WTC11 (cell line): Measurements from ENCODE around the gene PGBD5. TPM values are rescaled to one million over a fixed set of nuclear protein-coding genes. Genes with fewer than 3 reads are reported as not detected.

ENCODE experiments used
- ATAC-seq: fragments of 200-7000 bp; cut with Tn5 transposase; 2 replicates; pipeline ENCODE4 v1.10.0; 2021; ENCODE audit warnings: mild to moderate bottlenecking, moderate library complexity
- CTCF ChIA-PET: fragments of 300-600 bp; sonication (Branson Sonifier 250); formaldehyde crosslinking; loops from one replicate; lab custom pipeline; 2021; ENCODE audit warnings: antibody characterized with exemption; lab: Charles Lee
- POLR2A ChIA-PET: fragments of 350-600 bp; sonication (Branson Sonifier 250); formaldehyde crosslinking; loops from one replicate; lab custom pipeline; 2021; ENCODE audit warnings: antibody characterized with exemption; lab: Charles Lee
- DNase-seq: peaks from one replicate; pipeline ENCODE4 v3.0.0; 2021; ENCODE audit warnings: low spot score
- H3K27ac Mint-ChIP-seq: 2 replicates; pipeline ENCODE4 v1.8.0; 2021; ENCODE audit warnings: mixed read lengths
- H3K27me3 Mint-ChIP-seq: 2 replicates; pipeline ENCODE4 v1.8.0; 2021; ENCODE audit warnings: low read depth, mild to moderate bottlenecking, moderate library complexity, mixed read lengths
- H3K36me3 Mint-ChIP-seq: 2 replicates; pipeline ENCODE4 v1.8.0; 2021; ENCODE audit warnings: mixed read lengths
- H3K4me1 Mint-ChIP-seq: 2 replicates; pipeline ENCODE4 v1.8.0; 2022; ENCODE audit warnings: mixed read lengths
- H3K4me3 Mint-ChIP-seq: 2 replicates; pipeline ENCODE4 v1.8.0; 2021; ENCODE audit warnings: mild to moderate bottlenecking, moderate library complexity, mixed read lengths
- H3K9me3 Mint-ChIP-seq: 2 replicates; pipeline ENCODE4 v1.8.0; 2021; ENCODE audit warnings: mixed read lengths
- CBFB ChIP-seq: sonication (generic); formaldehyde crosslinking; IDR thresholded peaks from 2 replicates; pipeline ENCODE4 v1.8.1; 2022; ENCODE audit warnings: mild to moderate bottlenecking, low read depth, missing genetic modification reagents
- FOXP1 ChIP-seq: sonication (generic); formaldehyde crosslinking; IDR thresholded peaks from 2 replicates; pipeline ENCODE4 v1.8.0; 2022; ENCODE audit warnings: missing genetic modification reagents, mild to moderate bottlenecking, moderate library complexity, borderline replicate concordance
- GABPB1 ChIP-seq: sonication (generic); formaldehyde crosslinking; IDR thresholded peaks from 2 replicates; pipeline ENCODE4 v1.8.1; 2023; ENCODE audit warnings: mild to moderate bottlenecking, missing genetic modification reagents
- IRF2 ChIP-seq: sonication (generic); formaldehyde crosslinking; IDR thresholded peaks from 2 replicates; pipeline ENCODE4 v1.8.0; 2022; ENCODE audit warnings: low read depth, missing genetic modification reagents, borderline replicate concordance
- MXD4 ChIP-seq: fragments of 250-450 bp; sonication (Bioruptor Pico); IDR thresholded peaks from 2 replicates; pipeline ENCODE4 v1.8.0; 2021; ENCODE audit warnings: mild to moderate bottlenecking, moderate library complexity, borderline replicate concordance
- OVOL2 ChIP-seq: fragments of 250-450 bp; sonication (Bioruptor Pico); IDR thresholded peaks from 2 replicates; pipeline ENCODE4 v1.9.0; 2021; ENCODE audit warnings: mild to moderate bottlenecking, borderline replicate concordance
- RORB ChIP-seq: fragments of 250-450 bp; sonication (Bioruptor Pico); IDR thresholded peaks from 2 replicates; pipeline ENCODE4 v1.9.0; 2021; ENCODE audit warnings: mild to moderate bottlenecking
- TP53 ChIP-seq: sonication (generic); formaldehyde crosslinking; IDR thresholded peaks from 2 replicates; pipeline ENCODE4 v1.8.1; 2023; ENCODE audit warnings: mild to moderate bottlenecking, missing genetic modification reagents
- ZNF425 ChIP-seq: fragments of 250-450 bp; sonication (Bioruptor Pico); conservative IDR thresholded peaks from 2 replicates; pipeline ENCODE4 v1.9.0; 2021; ENCODE audit warnings: mild to moderate bottlenecking
- total RNA-seq: library from RNA; stranded (reverse); gene quantifications from 3 replicates; pipeline ENCODE4 v1.2.3, GENCODE V29; 2021
- TF ChIP-seq, protein P1 (sequence below): sonication (generic); formaldehyde crosslinking; conservative IDR thresholded peaks from 2 replicates; pipeline ENCODE4 v1.8.1; 2022; ENCODE audit warnings: mild to moderate bottlenecking, missing genetic modification reagents
- TF ChIP-seq, protein P2 (sequence below): fragments of 250-450 bp; sonication (Bioruptor Pico); IDR thresholded peaks from 2 replicates; pipeline ENCODE4 v2.1.2; 2022; ENCODE audit warnings: mild to moderate bottlenecking, moderate library complexity
- TF ChIP-seq, protein P3 (sequence below): sonication (generic); formaldehyde crosslinking; IDR thresholded peaks from 2 replicates; pipeline ENCODE4 v1.8.1; 2023; ENCODE audit warnings: mild to moderate bottlenecking, missing genetic modification reagents, moderate library complexity
- TF ChIP-seq, protein P4 (sequence below): sonication (generic); formaldehyde crosslinking; IDR thresholded peaks from 2 replicates; pipeline ENCODE4 v1.8.0; 2022; ENCODE audit warnings: mild to moderate bottlenecking, missing genetic modification reagents
- TF ChIP-seq, protein P5 (sequence below): sonication (generic); formaldehyde crosslinking; IDR thresholded peaks from 2 replicates; pipeline ENCODE4 v1.8.1; 2022; ENCODE audit warnings: low read depth, missing genetic modification reagents, borderline replicate concordance

Gene PGBD5
- total RNA-seq, 1 experiment from 2014 or later = 23.8 TPM

- no peak for TF ChIP-seq ZNF425 (CRISPR knock-in tag)
- TF ChIP-seq, protein P1, sequence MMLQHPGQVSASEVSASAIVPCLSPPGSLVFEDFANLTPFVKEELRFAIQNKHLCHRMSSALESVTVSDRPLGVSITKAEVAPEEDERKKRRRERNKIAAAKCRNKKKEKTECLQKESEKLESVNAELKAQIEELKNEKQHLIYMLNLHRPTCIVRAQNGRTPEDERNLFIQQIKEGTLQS (CRISPR knock-in tag) = no peak
- TF ChIP-seq OVOL2 (CRISPR knock-in tag) = no peak
Measured at GRCh38 chr1:230266456-230266855, 159.7 kb downstream of the PGBD5 start (continued).

- H3K27me3 Mint-ChIP-seq = no peaks in the 10 kb centered on the region
- TF ChIP-seq RORB (CRISPR knock-in tag) (no peak), TP53 (CRISPR knock-in tag) (no peak), GABPB1 (CRISPR knock-in tag) (no peak), IRF2 (CRISPR knock-in tag) (no peak), CBFB (no peak), FOXP1 (CRISPR knock-in tag) (no peak), MXD4 (CRISPR knock-in tag) (no peak)
- TF ChIP-seq, protein P2, sequence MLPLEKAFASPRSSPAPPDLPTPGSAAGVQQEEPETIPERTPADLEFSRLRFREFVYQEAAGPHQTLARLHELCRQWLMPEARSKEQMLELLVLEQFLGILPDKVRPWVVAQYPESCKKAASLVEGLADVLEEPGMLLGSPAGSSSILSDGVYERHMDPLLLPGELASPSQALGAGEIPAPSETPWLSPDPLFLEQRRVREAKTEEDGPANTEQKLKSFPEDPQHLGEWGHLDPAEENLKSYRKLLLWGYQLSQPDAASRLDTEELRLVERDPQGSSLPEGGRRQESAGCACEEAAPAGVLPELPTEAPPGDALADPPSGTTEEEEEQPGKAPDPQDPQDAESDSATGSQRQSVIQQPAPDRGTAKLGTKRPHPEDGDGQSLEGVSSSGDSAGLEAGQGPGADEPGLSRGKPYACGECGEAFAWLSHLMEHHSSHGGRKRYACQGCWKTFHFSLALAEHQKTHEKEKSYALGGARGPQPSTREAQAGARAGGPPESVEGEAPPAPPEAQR = no peak
- TF ChIP-seq, protein P3, sequence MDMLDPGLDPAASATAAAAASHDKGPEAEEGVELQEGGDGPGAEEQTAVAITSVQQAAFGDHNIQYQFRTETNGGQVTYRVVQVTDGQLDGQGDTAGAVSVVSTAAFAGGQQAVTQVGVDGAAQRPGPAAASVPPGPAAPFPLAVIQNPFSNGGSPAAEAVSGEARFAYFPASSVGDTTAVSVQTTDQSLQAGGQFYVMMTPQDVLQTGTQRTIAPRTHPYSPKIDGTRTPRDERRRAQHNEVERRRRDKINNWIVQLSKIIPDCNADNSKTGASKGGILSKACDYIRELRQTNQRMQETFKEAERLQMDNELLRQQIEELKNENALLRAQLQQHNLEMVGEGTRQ (CRISPR knock-in tag) = no peak
- TF ChIP-seq, protein P4, sequence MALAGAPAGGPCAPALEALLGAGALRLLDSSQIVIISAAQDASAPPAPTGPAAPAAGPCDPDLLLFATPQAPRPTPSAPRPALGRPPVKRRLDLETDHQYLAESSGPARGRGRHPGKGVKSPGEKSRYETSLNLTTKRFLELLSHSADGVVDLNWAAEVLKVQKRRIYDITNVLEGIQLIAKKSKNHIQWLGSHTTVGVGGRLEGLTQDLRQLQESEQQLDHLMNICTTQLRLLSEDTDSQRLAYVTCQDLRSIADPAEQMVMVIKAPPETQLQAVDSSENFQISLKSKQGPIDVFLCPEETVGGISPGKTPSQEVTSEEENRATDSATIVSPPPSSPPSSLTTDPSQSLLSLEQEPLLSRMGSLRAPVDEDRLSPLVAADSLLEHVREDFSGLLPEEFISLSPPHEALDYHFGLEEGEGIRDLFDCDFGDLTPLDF (CRISPR knock-in tag) = no peak
- TF ChIP-seq, protein P5, sequence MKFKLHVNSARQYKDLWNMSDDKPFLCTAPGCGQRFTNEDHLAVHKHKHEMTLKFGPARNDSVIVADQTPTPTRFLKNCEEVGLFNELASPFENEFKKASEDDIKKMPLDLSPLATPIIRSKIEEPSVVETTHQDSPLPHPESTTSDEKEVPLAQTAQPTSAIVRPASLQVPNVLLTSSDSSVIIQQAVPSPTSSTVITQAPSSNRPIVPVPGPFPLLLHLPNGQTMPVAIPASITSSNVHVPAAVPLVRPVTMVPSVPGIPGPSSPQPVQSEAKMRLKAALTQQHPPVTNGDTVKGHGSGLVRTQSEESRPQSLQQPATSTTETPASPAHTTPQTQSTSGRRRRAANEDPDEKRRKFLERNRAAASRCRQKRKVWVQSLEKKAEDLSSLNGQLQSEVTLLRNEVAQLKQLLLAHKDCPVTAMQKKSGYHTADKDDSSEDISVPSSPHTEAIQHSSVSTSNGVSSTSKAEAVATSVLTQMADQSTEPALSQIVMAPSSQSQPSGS = no peak
- H3K9me3 Mint-ChIP-seq = no peaks in the 10 kb centered on the region
- no peak overlapping the region for H3K27ac Mint-ChIP-seq
- DNase-seq (no peak), ATAC-seq (no peak)
- peaks cover 8% of the 10 kb centered on the region for H3K4me1 Mint-ChIP-seq
- no peak overlapping the region for H3K4me3 Mint-ChIP-seq
- ChIA-PET POLR2A (no interaction called here), CTCF (interaction anchor here (2.2 kb wide), 1 partner anchor 12 kb away, joined by 5 read pairs; no protein-coding TSS in a partner anchor)
- H3K36me3 Mint-ChIP-seq = peaks cover 21% of the 10 kb centered on the region
Measured at GRCh38 chr1:230265200-230266115, 160.7 kb downstream of the PGBD5 start.

Other genes starting within 250 kb of the PGBD5 start
- gene COG2, start 216.1 kb upstream of the PGBD5 start, total RNA-seq = 30.9 to 32.0 TPM (median 31.1 TPM) in 3 replicates